ENCODE data around the gene SLC7A1. TPM values are rescaled to one million over a fixed set of nuclear protein-coding genes. Genes with fewer than 3 reads are reported as not detected.

Gene SLC7A1
- total RNA-seq, 1 donor from 2014 or later: 85.0 TPM

DNA sequence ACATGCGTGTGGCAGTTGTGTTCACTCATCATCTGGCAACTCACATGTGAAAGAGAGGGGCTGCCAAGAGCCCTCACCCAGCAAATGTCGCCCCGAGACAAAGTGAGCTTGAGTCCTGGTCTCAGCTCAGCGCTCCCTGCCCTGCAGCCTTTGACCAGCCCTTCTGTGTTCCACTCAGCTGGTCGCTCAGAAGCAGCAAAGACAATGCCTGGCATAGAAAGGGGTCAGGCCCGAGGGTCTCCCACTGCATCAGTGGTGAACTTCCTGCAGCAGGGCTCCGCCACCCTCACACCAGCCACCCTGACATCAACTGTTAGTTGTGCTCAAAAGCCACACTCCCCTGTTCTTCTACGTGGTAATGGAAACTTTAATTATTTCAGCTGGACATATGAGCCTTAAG, 68.0 kb downstream of the SLC7A1 start:
- intact Hi-C loops (cut with micrococcal nuclease): no loop called here
- no peaks in the 10 kb centered on the region for H3K27me3 Mint-ChIP-seq
- DNase-seq: no peak
- TF ChIP-seq, protein P1, sequence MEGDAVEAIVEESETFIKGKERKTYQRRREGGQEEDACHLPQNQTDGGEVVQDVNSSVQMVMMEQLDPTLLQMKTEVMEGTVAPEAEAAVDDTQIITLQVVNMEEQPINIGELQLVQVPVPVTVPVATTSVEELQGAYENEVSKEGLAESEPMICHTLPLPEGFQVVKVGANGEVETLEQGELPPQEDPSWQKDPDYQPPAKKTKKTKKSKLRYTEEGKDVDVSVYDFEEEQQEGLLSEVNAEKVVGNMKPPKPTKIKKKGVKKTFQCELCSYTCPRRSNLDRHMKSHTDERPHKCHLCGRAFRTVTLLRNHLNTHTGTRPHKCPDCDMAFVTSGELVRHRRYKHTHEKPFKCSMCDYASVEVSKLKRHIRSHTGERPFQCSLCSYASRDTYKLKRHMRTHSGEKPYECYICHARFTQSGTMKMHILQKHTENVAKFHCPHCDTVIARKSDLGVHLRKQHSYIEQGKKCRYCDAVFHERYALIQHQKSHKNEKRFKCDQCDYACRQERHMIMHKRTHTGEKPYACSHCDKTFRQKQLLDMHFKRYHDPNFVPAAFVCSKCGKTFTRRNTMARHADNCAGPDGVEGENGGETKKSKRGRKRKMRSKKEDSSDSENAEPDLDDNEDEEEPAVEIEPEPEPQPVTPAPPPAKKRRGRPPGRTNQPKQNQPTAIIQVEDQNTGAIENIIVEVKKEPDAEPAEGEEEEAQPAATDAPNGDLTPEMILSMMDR (IDR thresholded peaks at IDR 0.05): no peak
- peaks cover 86% of the 10 kb centered on the region for H3K36me3 Mint-ChIP-seq (ENCODE audit: low read depth)
- no peaks in the 10 kb centered on the region for H3K4me1 Mint-ChIP-seq
- H3K9me3 Mint-ChIP-seq: no peaks in the 10 kb centered on the region
- no peak overlapping the region for H3K4me3 Mint-ChIP-seq
- H3K27ac Mint-ChIP-seq: no peak overlapping the region
- ChIA-PET CTCF (interaction anchor here (1.0 kb wide), 1 partner anchor 1204 kb away, joined by 3 read pairs; no protein-coding TSS in a partner anchor), POLR2A (no interaction called here)
- ATAC-seq (ENCODE audit: low read depth): no peak

DNA sequence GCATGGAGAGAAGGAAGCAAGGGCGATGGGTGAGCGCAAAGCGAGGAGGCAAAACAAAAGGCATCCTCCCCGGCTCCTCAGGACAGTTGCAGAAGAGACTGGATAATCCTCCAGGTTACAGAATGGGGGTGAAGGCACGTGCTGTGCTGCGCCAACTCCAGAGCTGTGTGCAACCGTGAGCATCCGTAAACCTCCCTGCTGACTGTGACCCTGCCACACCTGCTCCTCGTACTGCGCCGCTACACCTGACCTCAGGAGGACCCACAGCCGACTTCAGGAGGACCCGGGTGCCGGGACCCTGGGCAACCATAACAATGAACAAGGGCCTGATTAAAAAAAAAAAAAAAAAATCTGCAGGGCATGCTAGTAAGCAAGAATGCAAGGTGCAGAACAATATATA, 68.7 kb downstream of the SLC7A1 start:
- CTCF ChIA-PET: no interaction called here
- intact Hi-C loops (cut with micrococcal nuclease): no loop called here
- H3K4me3 Mint-ChIP-seq: no peak overlapping the region
- no peaks in the 10 kb centered on the region for H3K4me1 Mint-ChIP-seq
- H3K36me3 Mint-ChIP-seq (ENCODE audit: low read depth): peaks cover 86% of the 10 kb centered on the region
- TF ChIP-seq, protein P1 (IDR thresholded peaks at IDR 0.05): no peak
- H3K27ac Mint-ChIP-seq: no peak overlapping the region
- POLR2A ChIA-PET: no interaction called here
- no peaks in the 10 kb centered on the region for H3K9me3 Mint-ChIP-seq
- H3K27me3 Mint-ChIP-seq: no peaks in the 10 kb centered on the region
- no peak for DNase-seq
- no peak for ATAC-seq (ENCODE audit: low read depth)

DNA sequence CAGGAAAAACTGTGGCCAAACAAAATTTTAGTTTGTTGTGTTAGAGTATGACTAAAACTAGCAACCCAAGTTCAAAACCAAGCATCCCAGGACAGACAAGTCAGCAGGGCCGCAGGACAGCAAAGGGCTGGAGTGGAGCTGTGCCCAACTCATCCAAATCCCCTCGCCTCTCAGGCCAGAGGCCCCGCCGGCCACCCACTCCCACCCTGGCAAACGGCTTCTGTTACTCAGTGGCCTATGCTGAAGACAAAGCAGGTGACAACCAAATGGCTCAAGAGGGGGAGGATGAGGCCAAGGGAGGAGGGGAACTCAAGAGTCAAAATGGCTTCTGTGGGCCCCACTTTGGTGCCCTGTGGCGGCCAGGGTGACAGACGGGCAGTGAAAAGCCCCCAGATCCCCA, 69.7 kb downstream of the SLC7A1 start:
- TF ChIP-seq, protein P1 (IDR thresholded peaks at IDR 0.05): no peak
- Mint-ChIP-seq H3K4me1 (no peaks in the 10 kb centered on the region), H3K4me3 (no peak overlapping the region), H3K27me3 (no peaks in the 10 kb centered on the region), H3K36me3 (ENCODE audit: low read depth) (peaks cover 87% of the 10 kb centered on the region), H3K27ac (no peak overlapping the region), H3K9me3 (no peaks in the 10 kb centered on the region)
- ATAC-seq (ENCODE audit: low read depth) (no peak), DNase-seq (no peak)
- CTCF ChIA-PET: no interaction called here
- intact Hi-C loops (cut with micrococcal nuclease): no loop called here
- POLR2A ChIA-PET: no interaction called here

DNA sequence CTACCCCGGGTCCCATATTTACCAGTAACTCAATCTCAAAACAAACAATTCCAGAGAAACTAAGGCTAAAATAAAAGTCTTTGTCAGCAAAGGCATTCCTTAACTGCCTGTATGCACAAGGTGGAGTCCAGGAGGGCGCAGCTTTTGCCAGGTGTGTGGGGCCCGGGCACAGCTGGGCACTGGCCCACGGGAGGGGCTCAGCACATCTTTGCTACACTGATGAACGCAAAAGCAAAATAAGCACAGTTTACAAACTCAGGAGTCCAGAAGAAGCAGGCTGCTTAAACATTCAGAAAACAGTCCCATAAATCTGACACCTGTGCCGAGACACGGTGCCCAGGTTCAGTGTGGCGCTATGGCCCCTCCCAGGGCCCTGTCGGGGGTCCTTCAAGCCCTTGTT, 70.8 kb downstream of the SLC7A1 start:
- no peaks in the 10 kb centered on the region for H3K9me3 Mint-ChIP-seq
- ChIA-PET CTCF (no interaction called here), POLR2A (no interaction called here)
- ATAC-seq (ENCODE audit: low read depth) (no peak), DNase-seq (no peak)
- H3K27me3 Mint-ChIP-seq: no peaks in the 10 kb centered on the region
- TF ChIP-seq, protein P1 (IDR thresholded peaks at IDR 0.05): no peak
- no peak overlapping the region for H3K27ac Mint-ChIP-seq
- no peak overlapping the region for H3K4me3 Mint-ChIP-seq
- intact Hi-C loops (cut with micrococcal nuclease): no loop called here
- H3K4me1 Mint-ChIP-seq: no peaks in the 10 kb centered on the region
- peaks cover 86% of the 10 kb centered on the region for H3K36me3 Mint-ChIP-seq (ENCODE audit: low read depth)

DNA sequence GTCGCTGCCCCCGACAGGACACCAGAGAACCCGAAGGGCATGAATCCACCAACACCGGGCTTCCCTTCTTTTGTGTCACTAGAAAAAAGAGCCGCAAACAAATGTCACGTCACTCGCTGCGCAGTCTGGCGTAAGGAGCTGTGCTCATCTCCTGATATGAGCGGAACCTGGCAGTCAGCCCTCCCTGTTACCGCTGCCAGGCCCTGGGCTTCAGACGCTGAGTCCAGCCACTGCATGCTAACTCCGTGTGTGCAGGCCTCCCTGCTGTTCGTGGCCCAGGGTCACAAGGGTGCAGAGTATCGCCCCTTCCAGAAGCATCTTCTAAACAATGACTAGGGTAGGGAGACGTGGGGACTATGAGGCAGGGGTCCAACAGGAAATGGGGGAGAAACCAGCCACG, 71.3 kb downstream of the SLC7A1 start:
- no peak overlapping the region for H3K4me3 Mint-ChIP-seq
- H3K36me3 Mint-ChIP-seq (ENCODE audit: low read depth): peaks cover 84% of the 10 kb centered on the region
- H3K27ac Mint-ChIP-seq: no peak overlapping the region

More for the DNA sequence above, 71.3 kb downstream of the SLC7A1 start:
- ATAC-seq (ENCODE audit: low read depth): no peak
- no peak for DNase-seq
- TF ChIP-seq, protein P1 (IDR thresholded peaks at IDR 0.05): no peak
- Mint-ChIP-seq H3K27me3 (no peaks in the 10 kb centered on the region), H3K4me1 (no peaks in the 10 kb centered on the region), H3K9me3 (no peaks in the 10 kb centered on the region)
- ChIA-PET POLR2A (no interaction called here), CTCF (no interaction called here)
- intact Hi-C loops (cut with micrococcal nuclease): no loop called here

Measured in activated B cell treated with CpG ODN at 0.5 μM for 24 hours (primary cell).